Transverse colon (tissue), 4 donors: ENCODE measurements around the gene DUSP2. TPM values are rescaled to one million over a fixed set of nuclear protein-coding genes. Genes with fewer than 3 reads are reported as not detected.

Source experiments
- DNase-seq: peaks from one replicate; pipeline ENCODE4 v3.0.0-alpha.2; 2019
- H3K27ac ChIP-seq, 4 donors: fragments of 200-600 bp; sonication (generic); 2 replicates each; pipeline ENCODE4 v1.5.1; 2016 to 2018; ENCODE audit warnings: inconsistent platforms in 4 of 4
- H3K27me3 ChIP-seq: fragments of 200-600 bp; sonication (generic); 2 replicates; pipeline ENCODE4 v1.5.1; 2017; ENCODE audit warnings: inconsistent platforms
- H3K36me3 ChIP-seq, 4 donors: fragments of 200-600 bp; sonication (generic); 2 replicates each; pipeline ENCODE4 v1.5.1; 2017 to 2019; ENCODE audit warnings: inconsistent platforms in 4 of 4
- H3K4me1 ChIP-seq, 4 donors: fragments of 200-600 bp; sonication (generic); 2 replicates each; pipeline ENCODE4 v1.5.1; 2017 to 2020; ENCODE audit warnings: inconsistent platforms in 4 of 4
- H3K4me3 ChIP-seq, 4 donors: fragments of 200-600 bp; sonication (generic); 1 replicate in 1 of 4; 2 replicates in 3 of 4; pipeline versions ENCODE4 v1.5.1 to v1.6.1; 2017 to 2019; ENCODE audit warnings: inconsistent platforms in 4 of 4
- H3K9me3 ChIP-seq, 2 donors: fragments of 200-600 bp; sonication (generic); 2 replicates each; pipeline ENCODE4 v1.5.1; 2017 to 2019; ENCODE audit warnings: inconsistent platforms in 2 of 2
- EP300 ChIP-seq: sonication (generic); formaldehyde crosslinking; IDR thresholded peaks from one replicate; pipeline ENCODE4 v1.6.1; 2017; ENCODE audit warnings: antibody characterized with exemption, low read depth
- POLR2A ChIP-seq: fragments of 450-650 bp; IDR thresholded peaks from one replicate; pipeline ENCODE4 v1.6.1; 2016; ENCODE audit warnings: antibody characterized with exemption, mild to moderate bottlenecking, moderate library complexity
- POLR2AphosphoS5 ChIP-seq, 3 donors: sonication (generic); formaldehyde crosslinking; IDR thresholded peaks; one replicate each; pipeline ENCODE4 v1.6.1; 2016; ENCODE audit warnings: antibody characterized with exemption in 3 of 3
- WGBS, 2 donors: methylation state at CpG; one replicate each; pipeline ENCODE4 v1.1.5; 2018; ENCODE audit warnings: low coverage in 1 of 2; 5-methylcytosine and 5-hydroxymethylcytosine counted together
- in situ Hi-C, 4 donors: fragments of 200-750 bp; cut with MboI; loops; one replicate each; pipeline versions ENCODE4 v1.15.0 to v1.15.1; 2017; ENCODE audit warnings: low sequenced_read_pairs in 3 of 4, low pct_ligation_motif_present in 1 of 4, low pct_unique_long_range_greater_than_20kb in 1 of 4
- intact Hi-C: fragments of 100-400 bp; cut with DNase I; formaldehyde crosslinking; loops from one replicate; pipeline ENCODE4 v1.15.1; 2023; ENCODE audit warnings: low total_unique reads
- total RNA-seq, 4 donors: library from RNA; depleted of rRNA; stranded (reverse); fragments of >200 nt; gene quantifications; one replicate each; pipeline ENCODE4 v1.1.0, GENCODE V29; 2016
- TF ChIP-seq, protein P1 (sequence below), 5 experiments: fragments of 200-600 bp in 3 of 5; fragments of 450-650 bp in 2 of 5; sonication (generic) in 3 of 5; IDR thresholded peaks; 1 replicate in 2 of 5; 2 replicates in 3 of 5; pipeline ENCODE4 v1.5.1; 2016 to 2017; ENCODE audit warnings: antibody characterized with exemption in 5 of 5, inconsistent platforms in 3 of 5, mild to moderate bottlenecking in 2 of 5, moderate library complexity in 1 of 5

DUSP2 gene
- total RNA-seq, 4 donors from 2014 or later = 1.6 to 25.1 (median 9.1) TPM; not detected in 1

DNA sequence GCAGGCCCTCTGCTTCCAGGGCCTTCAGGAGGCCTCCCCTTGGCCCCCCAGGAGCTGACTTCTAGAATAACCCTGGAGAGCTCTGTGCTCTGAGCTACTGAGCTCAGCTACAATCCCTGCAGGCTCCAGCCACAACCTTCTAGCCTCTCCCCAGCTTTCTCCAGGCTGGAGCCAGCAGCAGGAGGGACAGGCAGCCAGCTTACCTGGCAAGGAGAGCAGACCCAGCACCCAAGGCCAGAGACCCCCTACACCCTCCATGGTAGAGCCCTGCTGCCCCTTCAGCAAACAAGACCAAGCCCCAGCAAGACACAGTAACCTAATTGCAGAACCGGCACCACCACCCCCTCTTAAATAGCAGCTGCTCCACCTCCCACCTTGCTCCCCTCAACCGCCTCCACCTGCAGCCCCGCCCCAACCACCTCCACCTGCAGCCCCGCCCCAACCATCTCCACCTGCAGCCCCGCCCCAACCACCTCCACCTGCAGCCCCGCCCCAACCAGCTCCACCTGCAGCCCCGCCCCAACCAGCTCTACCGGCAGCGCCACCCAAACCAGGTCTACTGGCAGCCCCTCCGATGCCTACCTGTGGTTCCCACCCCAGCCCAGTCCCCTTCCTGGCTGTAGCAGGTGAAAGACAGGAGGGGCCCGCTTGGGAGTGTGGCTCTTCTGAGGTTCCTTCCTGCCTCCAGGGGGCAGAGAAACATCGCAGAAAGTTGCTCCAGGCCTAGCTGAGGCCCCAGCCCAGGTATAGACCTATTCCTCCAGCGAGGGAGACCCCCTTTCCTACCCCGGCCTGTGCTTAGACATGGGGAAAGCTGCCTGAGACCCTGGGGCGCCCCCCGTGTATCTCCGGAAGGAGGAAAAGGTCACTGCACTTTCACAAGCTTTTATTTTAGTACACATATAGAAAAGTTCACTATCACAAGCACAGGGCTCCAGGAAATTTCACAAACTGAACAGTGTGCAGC is 6.8 kb downstream of the DUSP2 start, which contains the start of gene ASTL:
Gene ASTL, minus strand, starts transcription at position 324 of the 967 bp plus-strand sequence. Its CDS starts 66 bp downstream, at position 258.
- H3K4me3 ChIP-seq = no peak within 1 kb of the TSS
- 15 to 20% methylated on average over 2 to 15 of the region's 17 CpGs for WGBS, 2 donors
- peak; percentile 87 for DNase-seq

DNA sequence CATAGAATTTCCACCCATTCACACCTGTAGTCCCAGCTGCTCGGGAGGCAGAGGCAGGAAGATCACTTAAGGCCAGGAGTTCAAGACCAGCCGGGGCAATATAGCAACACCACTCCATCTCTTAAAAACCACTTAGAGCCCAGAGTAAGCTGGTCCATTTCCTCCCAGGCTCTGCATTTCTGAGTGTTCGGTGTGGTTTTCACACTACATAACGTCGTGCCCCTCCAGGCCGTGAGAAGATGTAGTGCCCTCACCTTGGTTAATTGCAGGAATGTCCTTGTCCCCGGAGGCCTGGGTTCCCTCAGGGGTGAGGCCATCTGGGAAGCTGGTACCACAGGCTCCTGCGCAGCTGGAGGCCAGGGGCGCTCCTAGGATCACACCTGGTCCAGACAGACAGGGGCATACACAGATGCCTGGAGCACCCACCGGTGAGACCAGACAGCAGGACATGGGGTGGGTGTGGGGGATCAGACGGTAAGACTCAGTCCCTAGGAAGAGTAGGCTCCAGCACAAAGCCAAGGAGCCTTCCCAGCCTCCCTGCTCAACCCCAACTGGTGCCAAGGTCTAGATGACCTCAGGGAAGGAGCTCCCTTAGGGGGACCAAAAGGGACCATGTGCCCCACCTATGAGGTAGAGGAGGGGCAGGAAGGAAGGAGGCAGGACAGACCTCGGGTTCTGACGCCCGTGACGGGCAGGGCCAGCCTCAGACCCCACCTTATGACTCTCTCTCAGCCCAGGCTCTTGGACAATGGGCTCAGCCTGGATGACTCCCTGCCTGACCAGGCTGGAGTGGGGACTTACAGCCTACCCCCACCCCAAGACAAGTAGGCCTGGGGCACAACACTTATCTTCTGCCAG is 7.7 kb downstream of the DUSP2 start:
- peak overlapping the region in 3 of 4 donors; percentile 62 to 70 (median 64) for H3K27ac ChIP-seq
- H3K4me1 ChIP-seq = peaks cover 0 to 9% (median 2%) of the 10 kb centered on the region in 4 donors
- no peaks in the 10 kb centered on the region for H3K36me3 ChIP-seq
- in situ Hi-C loops (no loop called here), intact Hi-C loops (no loop called here)
- H3K9me3 ChIP-seq = no peaks in the 10 kb centered on the region
- WGBS, 2 donors = 80% methylated on average over 15 of the region's 15 CpGs; no CpG with 5 or more reads in 1 of the 2 donors
- H3K27me3 ChIP-seq = peaks cover 3% of the 10 kb centered on the region
- no peak for DNase-seq
- H3K4me3 ChIP-seq = no peak overlapping the region
- TF ChIP-seq POLR2AphosphoS5 (IDR thresholded peaks at IDR 0.05) (no peak), EP300 (no peak), POLR2A (no peak)
- TF ChIP-seq, protein P1, sequence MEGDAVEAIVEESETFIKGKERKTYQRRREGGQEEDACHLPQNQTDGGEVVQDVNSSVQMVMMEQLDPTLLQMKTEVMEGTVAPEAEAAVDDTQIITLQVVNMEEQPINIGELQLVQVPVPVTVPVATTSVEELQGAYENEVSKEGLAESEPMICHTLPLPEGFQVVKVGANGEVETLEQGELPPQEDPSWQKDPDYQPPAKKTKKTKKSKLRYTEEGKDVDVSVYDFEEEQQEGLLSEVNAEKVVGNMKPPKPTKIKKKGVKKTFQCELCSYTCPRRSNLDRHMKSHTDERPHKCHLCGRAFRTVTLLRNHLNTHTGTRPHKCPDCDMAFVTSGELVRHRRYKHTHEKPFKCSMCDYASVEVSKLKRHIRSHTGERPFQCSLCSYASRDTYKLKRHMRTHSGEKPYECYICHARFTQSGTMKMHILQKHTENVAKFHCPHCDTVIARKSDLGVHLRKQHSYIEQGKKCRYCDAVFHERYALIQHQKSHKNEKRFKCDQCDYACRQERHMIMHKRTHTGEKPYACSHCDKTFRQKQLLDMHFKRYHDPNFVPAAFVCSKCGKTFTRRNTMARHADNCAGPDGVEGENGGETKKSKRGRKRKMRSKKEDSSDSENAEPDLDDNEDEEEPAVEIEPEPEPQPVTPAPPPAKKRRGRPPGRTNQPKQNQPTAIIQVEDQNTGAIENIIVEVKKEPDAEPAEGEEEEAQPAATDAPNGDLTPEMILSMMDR (IDR thresholded peaks at IDR 0.05) = no peak

More for the DNA sequence above, 6.8 kb downstream of the DUSP2 start, which contains the start of gene ASTL:
- Histone ChIP-seq H3K4me1 (peaks cover 0 to 9% (median 2%) of the 10 kb centered on the region in 4 donors), H3K27me3 (peaks cover 3% of the 10 kb centered on the region), H3K36me3 (no peaks in the 10 kb centered on the region), H3K9me3 (no peaks in the 10 kb centered on the region), H3K27ac (peak within 1 kb of the TSS; percentile 46 to 70 (median 63))
- in situ Hi-C loops (no loop called here), intact Hi-C loops (no loop called here)
- no peak for TF ChIP-seq POLR2A
- TF ChIP-seq, protein P1 (IDR thresholded peaks at IDR 0.05) = peak; percentile 31 to 70 (median 43)

DNA sequence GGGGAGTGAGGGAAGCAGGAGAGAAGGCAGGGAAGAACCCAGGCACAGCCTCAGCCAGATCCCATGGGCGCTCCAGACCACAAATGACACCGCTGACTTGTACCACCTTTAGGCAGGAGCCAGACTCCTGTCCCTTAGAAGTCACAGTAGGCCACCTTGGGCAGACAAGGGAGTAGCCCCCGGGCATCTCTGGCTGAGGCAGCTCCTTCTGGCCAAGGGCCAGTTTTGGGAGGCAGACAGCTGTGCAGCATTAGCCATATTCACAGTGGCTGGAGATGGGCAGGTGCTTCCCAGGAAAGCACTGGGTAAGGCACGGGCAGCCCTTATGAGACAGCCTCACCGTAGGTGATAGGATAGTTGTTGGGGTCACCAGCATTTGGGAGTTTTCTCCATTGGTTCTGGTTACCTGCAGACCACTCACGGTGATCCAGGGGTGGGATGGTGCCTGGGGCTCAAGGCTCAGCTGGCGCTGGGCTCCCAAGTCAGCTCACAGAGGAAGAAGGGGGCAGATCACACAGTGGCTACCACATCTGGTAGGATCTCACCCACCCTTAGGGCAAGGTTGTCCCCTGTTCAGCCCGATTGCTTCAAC is 9.0 kb downstream of the DUSP2 start:
- 83% methylated on average over 8 of the region's 8 CpGs; no CpG with 5 or more reads in 1 of the 2 donors for WGBS, 2 donors
- no peak for DNase-seq

More for the DNA sequence above, 9.0 kb downstream of the DUSP2 start:
- intact Hi-C loops (no loop called here), in situ Hi-C loops (no loop called here)
- TF ChIP-seq POLR2A = no peak
- TF ChIP-seq, protein P1 (IDR thresholded peaks at IDR 0.05) = no peak
- no peak for TF ChIP-seq POLR2AphosphoS5 (IDR thresholded peaks at IDR 0.05)
- Histone ChIP-seq H3K4me3 (no peak overlapping the region), H3K36me3 (no peaks in the 10 kb centered on the region), H3K4me1 (peaks cover 0 to 9% (median 2%) of the 10 kb centered on the region in 4 donors), H3K27ac (no peak overlapping the region), H3K27me3 (peaks cover 3% of the 10 kb centered on the region), H3K9me3 (no peaks in the 10 kb centered on the region)
